ENCODE results near the gene BDKRB2. TPM values are rescaled to one million over a fixed set of nuclear protein-coding genes. Genes with fewer than 3 reads are reported as not detected.

Gene BDKRB2
- total and polyA plus RNA-seq, 12 donors = 0.18 to 6.8 (median 1.6) TPM

GRCh38 chr14:96187216-96188031, 17.2 kb upstream of the BDKRB2 start:
- H3K27ac ChIP-seq = no peak overlapping the region
- 62 to 80% (median 70%) methylated on average over 6 to 9 of the region's 9 CpGs for WGBS, 4 donors
- no peaks in the 10 kb centered on the region for H3K4me1 ChIP-seq (replicated peaks in 1 of 2)
- no peak for TF ChIP-seq POLR2A (IDR thresholded peaks at IDR 0.05)
- TF ChIP-seq, protein P1, sequence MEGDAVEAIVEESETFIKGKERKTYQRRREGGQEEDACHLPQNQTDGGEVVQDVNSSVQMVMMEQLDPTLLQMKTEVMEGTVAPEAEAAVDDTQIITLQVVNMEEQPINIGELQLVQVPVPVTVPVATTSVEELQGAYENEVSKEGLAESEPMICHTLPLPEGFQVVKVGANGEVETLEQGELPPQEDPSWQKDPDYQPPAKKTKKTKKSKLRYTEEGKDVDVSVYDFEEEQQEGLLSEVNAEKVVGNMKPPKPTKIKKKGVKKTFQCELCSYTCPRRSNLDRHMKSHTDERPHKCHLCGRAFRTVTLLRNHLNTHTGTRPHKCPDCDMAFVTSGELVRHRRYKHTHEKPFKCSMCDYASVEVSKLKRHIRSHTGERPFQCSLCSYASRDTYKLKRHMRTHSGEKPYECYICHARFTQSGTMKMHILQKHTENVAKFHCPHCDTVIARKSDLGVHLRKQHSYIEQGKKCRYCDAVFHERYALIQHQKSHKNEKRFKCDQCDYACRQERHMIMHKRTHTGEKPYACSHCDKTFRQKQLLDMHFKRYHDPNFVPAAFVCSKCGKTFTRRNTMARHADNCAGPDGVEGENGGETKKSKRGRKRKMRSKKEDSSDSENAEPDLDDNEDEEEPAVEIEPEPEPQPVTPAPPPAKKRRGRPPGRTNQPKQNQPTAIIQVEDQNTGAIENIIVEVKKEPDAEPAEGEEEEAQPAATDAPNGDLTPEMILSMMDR (IDR thresholded peaks at IDR 0.05) = no peak
- H3K4me3 ChIP-seq = no peak overlapping the region
- no peaks in the 10 kb centered on the region for H3K9me3 ChIP-seq (replicated peaks in 1 of 3)
- no peaks in the 10 kb centered on the region for H3K36me3 ChIP-seq (replicated peaks in 1 of 2)
- no peaks in the 10 kb centered on the region for H3K27me3 ChIP-seq
- intact Hi-C loops (cut with DNase I) = no loop called here
- no peak for DNase-seq

DNA sequence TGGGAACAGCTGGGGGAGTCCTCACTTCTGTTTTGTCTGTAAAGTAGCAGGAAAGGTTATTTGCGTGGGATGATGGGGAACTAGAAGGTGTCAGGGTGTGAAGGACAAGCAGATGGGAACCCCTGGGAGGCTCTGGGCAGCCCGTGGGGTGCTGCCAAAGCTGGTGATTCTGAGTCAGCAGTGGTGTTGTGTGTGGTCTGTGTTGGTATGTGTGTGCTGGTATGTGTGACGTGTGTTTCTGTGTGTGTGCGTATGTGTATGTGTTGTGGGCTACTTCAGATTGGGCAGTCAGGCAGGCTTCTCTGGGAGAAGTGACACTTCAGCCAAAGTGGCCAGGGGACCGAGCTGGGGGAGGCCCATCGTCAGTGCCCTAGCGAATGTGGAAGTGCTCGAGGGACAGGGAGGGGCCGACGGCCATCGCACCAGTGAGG, 15.3 kb upstream of the BDKRB2 start:
- 58 to 71% (median 67%) methylated on average over 11 of the region's 11 CpGs for WGBS, 4 donors
- no peaks in the 10 kb centered on the region for H3K4me1 ChIP-seq (replicated peaks in 1 of 2)
- DNase-seq = no peak
- no peak overlapping the region for H3K27ac ChIP-seq
- H3K9me3 ChIP-seq (replicated peaks in 1 of 3) = no peaks in the 10 kb centered on the region
- no peaks in the 10 kb centered on the region for H3K27me3 ChIP-seq
- no peaks in the 10 kb centered on the region for H3K36me3 ChIP-seq (replicated peaks in 1 of 2)
- intact Hi-C loops (cut with DNase I) = no loop called here
- TF ChIP-seq, protein P1 (IDR thresholded peaks at IDR 0.05) = no peak
- TF ChIP-seq POLR2A (IDR thresholded peaks at IDR 0.05) = no peak
- H3K4me3 ChIP-seq = no peak overlapping the region

DNA sequence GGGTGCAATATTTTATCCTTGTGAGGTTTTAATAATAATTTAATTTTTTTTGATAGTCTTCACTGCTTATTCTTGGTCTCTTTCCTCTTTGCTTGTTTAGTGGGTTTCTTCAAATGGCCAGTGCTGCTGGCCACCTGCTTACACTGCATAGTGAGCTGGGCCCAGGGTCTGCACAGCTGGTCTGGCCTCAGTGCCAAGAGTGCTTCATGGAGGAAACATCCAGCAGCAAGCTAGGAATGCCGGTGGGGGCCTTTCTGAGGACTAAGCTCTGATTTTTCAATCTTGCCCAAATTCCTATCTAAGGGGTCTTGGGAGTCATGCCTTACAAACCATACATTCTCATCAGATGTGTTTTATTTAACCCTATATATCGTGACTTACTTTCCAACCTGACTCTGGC, 13.3 kb upstream of the BDKRB2 start:
- Histone ChIP-seq H3K27ac (no peak overlapping the region), H3K4me1 (replicated peaks in 1 of 2) (no peaks in the 10 kb centered on the region), H3K4me3 (no peak overlapping the region), H3K36me3 (replicated peaks in 1 of 2) (no peaks in the 10 kb centered on the region), H3K9me3 (replicated peaks in 1 of 3) (no peaks in the 10 kb centered on the region), H3K27me3 (no peaks in the 10 kb centered on the region)
- DNase-seq = no peak
- intact Hi-C loops (cut with DNase I) = no loop called here
- 74 to 90% (median 82%) methylated on average over 2 of the region's 2 CpGs for WGBS, 4 donors
- TF ChIP-seq, protein P1 (IDR thresholded peaks at IDR 0.05) = no peak

GRCh38 chr14:96191841-96192462, 12.7 kb upstream of the BDKRB2 start:
- Histone ChIP-seq H3K9me3 (replicated peaks in 1 of 3) (no peaks in the 10 kb centered on the region), H3K27ac (no peak overlapping the region), H3K4me3 (no peak overlapping the region), H3K27me3 (no peaks in the 10 kb centered on the region), H3K36me3 (replicated peaks in 1 of 2) (no peaks in the 10 kb centered on the region), H3K4me1 (replicated peaks in 1 of 2) (no peaks in the 10 kb centered on the region)
- no peak for DNase-seq
- intact Hi-C loops (cut with DNase I) = no loop called here
- no peak for TF ChIP-seq POLR2A (IDR thresholded peaks at IDR 0.05)
- TF ChIP-seq, protein P1 (IDR thresholded peaks at IDR 0.05) = no peak
- 73 to 82% (median 77%) methylated on average over 3 of the region's 3 CpGs for WGBS, 4 donors

Measured in adrenal gland (tissue), 12 donors.